ENCODE results near the gene TMEM198.

DNA sequence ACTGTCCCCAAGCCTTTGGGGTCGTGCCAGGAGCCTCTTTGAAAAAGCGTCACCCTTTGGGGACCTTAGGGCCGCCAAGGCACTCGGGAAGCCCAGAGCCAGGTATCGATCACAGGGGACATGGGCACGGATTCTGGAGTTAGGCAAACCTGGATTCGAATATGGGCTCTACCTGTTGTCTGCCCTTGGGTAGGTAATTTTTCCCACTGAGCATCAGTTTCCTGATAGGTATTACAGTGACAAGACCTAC, 9.3 kb downstream of the TMEM198 start:
- no peak for TF ChIP-seq CTCF (IDR thresholded peaks at IDR 0.05)
- no peak for TF ChIP-seq POLR2AphosphoS5 (IDR thresholded peaks at IDR 0.05; ENCODE audit: insufficient read depth in 1 of 2, low read depth in 1 of 2)

All from vagina (tissue), 2 donors.